Keratinocyte (primary cell): Measurements from ENCODE around the gene FGGY. TPM values are rescaled to one million over a fixed set of nuclear protein-coding genes. Genes with fewer than 3 reads are reported as not detected.

Experiments
- DNase-seq: peaks from one replicate; pipeline ENCODE4 v3.0.0-alpha.2; 2011; ENCODE audit warnings: low read depth, missing footprints, low spot score
- FAIRE-seq: peaks from 2 replicates; lab custom pipeline; 2011; peaks lifted over from hg19 to GRCh38; lab: Jason Lieb, UNC
- H2AFZ ChIP-seq: 2 replicates; pipeline ENCODE4 v1.6.0; 2012; ENCODE audit warnings: low read length, control low read depth, inconsistent platforms; ENCODE audit not compliant: control insufficient read depth
- H3K27ac ChIP-seq: 2 replicates; pipeline ENCODE4 v1.5.1; 2011; ENCODE audit warnings: low read length; ENCODE audit not compliant: control insufficient read depth, insufficient read depth
- H3K27me3 ChIP-seq: 3 replicates; pipeline ENCODE4 v1.6.0; 2011; ENCODE audit warnings: low read length; ENCODE audit not compliant: control insufficient read depth, insufficient read depth; ENCODE audit errors: extremely low read depth
- H3K36me3 ChIP-seq, 2 experiments: 2 replicates in 1 of 2; 3 replicates in 1 of 2; pipeline ENCODE4 v1.5.1; 2011; ENCODE audit warnings: low read length in 2 of 2, mild to moderate bottlenecking in 1 of 2; ENCODE audit not compliant: control insufficient read depth in 2 of 2, insufficient read depth in 2 of 2; ENCODE audit errors: extremely low read depth in 1 of 2
- H3K4me1 ChIP-seq: 3 replicates; pipeline ENCODE4 v1.5.1; 2011; ENCODE audit warnings: low read length; ENCODE audit not compliant: control insufficient read depth, insufficient read depth; ENCODE audit errors: extremely low read depth
- H3K4me2 ChIP-seq: 3 replicates; pipeline ENCODE4 v1.6.0; 2011; ENCODE audit warnings: low read depth, low read length; ENCODE audit not compliant: control insufficient read depth, insufficient read depth; ENCODE audit errors: extremely low read depth
- H3K4me3 ChIP-seq, 3 experiments: fragments of 200-600 bp in 1 of 3; sonication (generic) in 1 of 3; 2 replicates in 2 of 3; 3 replicates in 1 of 3; pipeline ENCODE4 v1.5.1; 2011 to 2016; ENCODE audit warnings: low read length in 3 of 3, mild to moderate bottlenecking in 3 of 3, control low read depth in 2 of 3, inconsistent platforms in 1 of 3, low read depth in 1 of 3, mixed read lengths in 1 of 3, mixed run types in 1 of 3, moderate library complexity in 1 of 3; ENCODE audit not compliant: control insufficient read depth in 2 of 3, insufficient read depth in 2 of 3; ENCODE audit errors: extremely low read depth in 1 of 3
- H3K79me2 ChIP-seq: 2 replicates; pipeline ENCODE4 v1.6.0; 2012; ENCODE audit warnings: low read length; ENCODE audit not compliant: control insufficient read depth, insufficient read depth
- H3K9ac ChIP-seq: 3 replicates; pipeline ENCODE4 v1.6.0; 2011; ENCODE audit warnings: low read length; ENCODE audit not compliant: control insufficient read depth, insufficient read depth; ENCODE audit errors: extremely low read depth
- H3K9me1 ChIP-seq: 3 replicates; pipeline ENCODE4 v1.6.0; 2011; ENCODE audit warnings: low read length; ENCODE audit not compliant: control insufficient read depth, insufficient read depth; ENCODE audit errors: extremely low read depth
- H3K9me3 ChIP-seq: 2 replicates; pipeline ENCODE4 v1.5.1; 2012; ENCODE audit warnings: low read depth, low read length; ENCODE audit not compliant: control insufficient read depth
- H4K20me1 ChIP-seq: 3 replicates; pipeline ENCODE4 v1.6.0; 2011; ENCODE audit warnings: low read length; ENCODE audit not compliant: control insufficient read depth, insufficient read depth; ENCODE audit errors: extremely low read depth
- CTCF ChIP-seq, 3 experiments: IDR thresholded peaks in 1 of 3; conservative IDR thresholded peaks in 1 of 3; optimal IDR thresholded peaks in 1 of 3; 2 replicates in 2 of 3; 3 replicates in 1 of 3; pipeline versions ENCODE3 to v1.5.1; 2011; ENCODE audit warnings: low read length in 3 of 3, mild to moderate bottlenecking in 3 of 3, moderate library complexity in 2 of 3, control low read depth in 1 of 3, inconsistent platforms in 1 of 3; ENCODE audit not compliant: insufficient read depth in 2 of 3; ENCODE audit errors: extremely low read depth in 1 of 3
- EZH2 ChIP-seq: IDR thresholded peaks from one replicate; pipeline ENCODE4 v1.6.1; 2012; ENCODE audit warnings: inconsistent platforms, mild to moderate bottlenecking, low read length, moderate library complexity
- dilution Hi-C: fragments of 300-500 bp; cut with MboI; formaldehyde crosslinking; loops from one replicate; pipeline ENCODE4 v1.7.0; 2020; ENCODE audit warnings: low sequenced_read_pairs; ENCODE audit not compliant: extremely low pct_ligation_motif_present
- polyA plus RNA-seq, 5 experiments: library from polyadenylated mRNA; depleted of rRNA in 3 of 5; stranded (reverse) in 3 of 5; stranded (forward) in 1 of 5; unstranded in 1 of 5; fragments of >200 nt; gene quantifications; 1 replicate in 1 of 5; 2 replicates in 3 of 5; 3 replicates in 1 of 5; pipeline versions ENCODE4 v1.2.1 to v1.2.3, GENCODE V29; 2011 to 2012; ENCODE audit warnings: missing spikeins in 2 of 5, low read depth in 1 of 5, low replicate concordance in 1 of 5

Gene FGGY
- polyA plus RNA-seq, 1 donor (not counting 4 experiments of a cell fraction or from before 2014, with no cell fraction given) = 16.6 TPM

- Histone ChIP-seq H3K9me1 (no peaks in the 10 kb centered on the region), H3K79me2 (no peaks in the 10 kb centered on the region), H3K27me3 (no peaks in the 10 kb centered on the region), H3K9me3 (no peaks in the 10 kb centered on the region), H3K4me3 (no peak overlapping the region), H3K4me2 (no peak overlapping the region), H3K4me1 (peaks cover 10% of the 10 kb centered on the region), H4K20me1 (no peaks in the 10 kb centered on the region), H3K36me3 (peaks cover 0 to 1% of the 10 kb centered on the region in 2 experiments), H3K9ac (no peak overlapping the region), H3K27ac (no peak overlapping the region), H2AFZ (no peak overlapping the region)
- FAIRE-seq (no peak), DNase-seq (no peak)
- TF ChIP-seq CTCF (optimal IDR thresholded peaks at IDR 0.05 in 1 of 3, IDR thresholded peaks at IDR 0.05 in 1 of 3, conservative IDR thresholded peaks at IDR 0.05 in 1 of 3; ENCODE audit: extremely low read depth in 1 of 3, insufficient read depth in 2 of 3, low read length in 3 of 3) = no peak
- TF ChIP-seq EZH2 = no peak
- dilution Hi-C loops = no loop called here
Measured at GRCh38 chr1:59291561-59291960, 5.3 kb upstream of the FGGY start.

DNA sequence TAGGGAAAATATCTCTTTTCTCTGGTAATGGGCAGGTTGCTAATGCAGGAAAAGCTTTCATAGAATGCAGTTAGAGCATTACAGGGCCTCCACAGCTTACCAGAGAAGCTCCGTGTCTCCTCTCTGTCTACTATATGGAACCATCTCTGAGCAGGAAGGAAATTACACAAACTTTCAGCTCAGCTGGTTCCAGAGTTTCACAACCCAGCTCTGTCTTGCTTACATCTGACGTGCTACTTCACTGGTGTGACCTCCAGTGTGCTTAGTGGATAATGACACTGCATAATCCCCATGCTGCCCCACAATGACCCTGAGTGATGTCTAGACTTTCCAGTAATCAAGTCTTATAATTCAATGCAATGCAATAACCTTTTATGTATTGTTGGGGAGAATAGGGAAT is 4.3 kb upstream of the FGGY start:
- no peaks in the 10 kb centered on the region for H3K9me3 ChIP-seq
- no peaks in the 10 kb centered on the region for H4K20me1 ChIP-seq
- no peaks in the 10 kb centered on the region for H3K9me1 ChIP-seq
- H3K4me2 ChIP-seq = no peak overlapping the region
- H3K79me2 ChIP-seq = no peaks in the 10 kb centered on the region
- H3K9ac ChIP-seq = no peak overlapping the region
- no peaks in the 10 kb centered on the region for H3K27me3 ChIP-seq
- no peak overlapping the region for H3K4me3 ChIP-seq
- peaks cover 10% of the 10 kb centered on the region for H3K4me1 ChIP-seq
- DNase-seq (no peak), FAIRE-seq (no peak)
- TF ChIP-seq EZH2 (no peak), CTCF (optimal IDR thresholded peaks at IDR 0.05 in 1 of 3, IDR thresholded peaks at IDR 0.05 in 1 of 3, conservative IDR thresholded peaks at IDR 0.05 in 1 of 3; ENCODE audit: extremely low read depth in 1 of 3, insufficient read depth in 2 of 3, low read length in 3 of 3) (no peak)
- peaks cover 0 to 1% of the 10 kb centered on the region in 2 experiments for H3K36me3 ChIP-seq
- H2AFZ ChIP-seq = no peak overlapping the region
- no peak overlapping the region for H3K27ac ChIP-seq
- dilution Hi-C loops = no loop called here
